GM12892 (cell line): ENCODE results near the gene ZNF181.

Source experiments
- POLR2A ChIP-seq: IDR thresholded peaks from 2 replicates; pipeline ENCODE4 v1.6.1; 2011; ENCODE audit warnings: low read depth, low read length, control low read depth
- POLR2AphosphoS5 ChIP-seq: IDR thresholded peaks from 2 replicates; pipeline ENCODE4 v1.6.1; 2011; ENCODE audit warnings: low read depth, low read length, control low read depth

DNA sequence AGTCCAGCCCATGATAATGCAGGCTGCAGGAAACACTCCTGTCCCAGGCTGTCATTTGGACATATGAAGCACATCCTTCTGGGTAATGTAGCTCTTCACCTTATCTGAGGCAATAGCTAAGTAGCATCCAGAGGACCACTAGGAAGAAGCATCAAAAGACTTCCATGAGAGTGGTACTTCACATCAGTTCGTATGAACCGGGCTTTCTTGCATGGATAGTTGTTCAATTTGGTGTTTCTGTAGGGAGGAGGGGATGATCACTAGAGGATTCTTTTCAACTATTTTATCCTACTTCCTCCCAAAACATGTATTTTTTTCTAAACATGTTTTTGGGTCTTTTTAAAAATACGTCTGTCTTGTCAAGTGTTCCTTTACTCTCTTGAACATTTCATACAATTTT is 43.7 kb upstream of the ZNF181 start:
- TF ChIP-seq POLR2AphosphoS5, result no peak
- TF ChIP-seq POLR2A, result no peak
